HAP-1 (cell line): ENCODE data around the gene RIMKLB.

ENCODE experiments used
- DNase-seq, 2 experiments: peaks; one replicate each; pipeline ENCODE4 v3.0.0-alpha.2; 2016 to 2020; ENCODE audit warnings: low spot score in 2 of 2
- H3K27me3 ChIP-seq: fragments of 250-450 bp; sonication (Bioruptor Pico); 2 replicates; pipeline ENCODE4 v1.5.1; 2020; ENCODE audit warnings: low read depth, mild to moderate bottlenecking, moderate library complexity
- H3K36me3 ChIP-seq: fragments of 250-450 bp; sonication (Bioruptor Pico); replicated peaks from 2 replicates; pipeline ENCODE4 v1.5.1; 2020; ENCODE audit warnings: mild to moderate bottlenecking
- H3K4me1 ChIP-seq: fragments of 250-450 bp; sonication (Bioruptor Pico); 2 replicates; pipeline ENCODE4 v1.5.1; 2020; ENCODE audit warnings: mild to moderate bottlenecking
- H3K4me3 ChIP-seq: fragments of 250-450 bp; sonication (Bioruptor Pico); 2 replicates; pipeline ENCODE4 v1.5.1; 2020; ENCODE audit warnings: mild to moderate bottlenecking, moderate library complexity
- H3K9me3 ChIP-seq: fragments of 250-450 bp; sonication (Bioruptor Pico); 2 replicates; pipeline ENCODE4 v1.5.1; 2020; ENCODE audit warnings: mild to moderate bottlenecking, moderate library complexity
- in situ Hi-C: fragments of 300-500 bp; cut with MboI; formaldehyde crosslinking; loops from 3 replicates; pipeline ENCODE4 v1.14.3; 2020; ENCODE audit warnings: low sequenced_read_pairs, inconsistent platforms, mixed read lengths

The RIMKLB gene

DNA sequence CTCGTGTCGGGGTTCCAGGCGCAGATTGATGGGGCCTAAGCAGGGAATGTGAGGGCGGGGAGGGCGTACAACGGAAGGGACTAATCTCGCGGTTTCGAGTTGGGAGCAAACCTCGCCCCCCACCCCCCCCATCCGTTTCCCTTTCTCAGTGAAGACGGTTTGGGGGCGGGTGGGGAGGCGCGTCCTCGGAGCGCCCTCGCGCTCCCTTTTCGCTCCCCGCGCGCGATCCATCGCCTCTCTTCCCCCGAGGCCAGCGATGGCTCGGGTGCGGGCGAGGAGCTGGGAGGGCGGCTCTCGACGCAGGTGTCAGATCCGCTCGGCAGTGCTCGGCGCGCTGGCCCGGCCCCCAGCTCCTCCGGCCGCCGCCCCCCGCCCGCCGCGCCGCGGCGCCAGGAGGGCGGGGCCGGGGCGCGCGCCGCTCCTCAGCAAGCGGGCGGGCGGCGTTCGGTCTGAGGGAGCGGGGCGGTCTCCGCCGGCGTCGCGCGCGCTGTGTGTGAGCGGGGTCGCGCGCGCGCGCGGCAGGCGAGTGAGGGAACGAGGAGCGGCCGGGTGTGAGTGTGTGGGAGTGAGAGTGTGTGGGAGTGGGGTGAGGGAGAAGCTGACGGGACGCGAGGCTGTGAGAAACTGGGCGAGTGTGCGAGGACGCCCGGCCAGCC lies at the start of gene RIMKLB:
Gene RIMKLB, plus strand, starts transcription at position 516 of the 656 bp plus-strand sequence. CDS start 15,876 bp downstream, outside the sequence.
- peak; percentile 63 to 87 for DNase-seq
- Histone ChIP-seq H3K9me3 (no peaks in the 10 kb centered on the region), H3K4me3 (peak within 1 kb of the TSS; percentile 89), H3K27me3 (no peaks in the 10 kb centered on the region), H3K36me3 (peaks cover 3% of the 10 kb centered on the region), H3K4me1 (peaks cover 18% of the 10 kb centered on the region)
- in situ Hi-C loops = no loop called here

GRCh38 chr12:8648576-8649205 lies 49.1 kb upstream of the RIMKLB start:
- Histone ChIP-seq H3K36me3 (no peaks in the 10 kb centered on the region), H3K4me3 (no peak overlapping the region), H3K4me1 (no peaks in the 10 kb centered on the region), H3K9me3 (no peaks in the 10 kb centered on the region), H3K27me3 (peaks cover 25% of the 10 kb centered on the region)
- in situ Hi-C loops = no loop called here
- no peak for DNase-seq

DNA sequence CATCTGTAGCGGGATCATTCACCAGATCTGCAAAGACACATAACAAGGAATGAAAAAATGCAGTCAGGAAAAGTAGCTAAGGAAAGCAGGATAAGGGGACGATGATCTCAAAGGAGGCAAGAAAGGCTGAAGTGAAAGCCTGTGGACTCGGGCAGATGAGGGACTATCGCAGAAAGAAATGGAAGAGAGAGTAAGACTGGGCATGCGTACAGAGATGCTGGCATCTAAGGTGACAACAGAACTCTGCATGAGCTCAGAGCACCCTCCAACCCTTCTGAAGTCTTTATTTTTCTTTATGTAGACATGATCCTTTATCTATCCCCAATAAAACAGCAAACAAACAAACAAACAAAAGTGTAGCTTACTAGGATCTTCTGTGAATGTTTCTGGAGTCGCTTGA lies 42.4 kb upstream of the RIMKLB start:
- Histone ChIP-seq H3K36me3 (no peaks in the 10 kb centered on the region), H3K4me3 (no peak overlapping the region), H3K27me3 (peaks cover 5% of the 10 kb centered on the region; the same call in 1 of the 2 replicates), H3K4me1 (no peaks in the 10 kb centered on the region), H3K9me3 (no peaks in the 10 kb centered on the region)
- in situ Hi-C loops = no loop called here
- DNase-seq = no peak

DNA sequence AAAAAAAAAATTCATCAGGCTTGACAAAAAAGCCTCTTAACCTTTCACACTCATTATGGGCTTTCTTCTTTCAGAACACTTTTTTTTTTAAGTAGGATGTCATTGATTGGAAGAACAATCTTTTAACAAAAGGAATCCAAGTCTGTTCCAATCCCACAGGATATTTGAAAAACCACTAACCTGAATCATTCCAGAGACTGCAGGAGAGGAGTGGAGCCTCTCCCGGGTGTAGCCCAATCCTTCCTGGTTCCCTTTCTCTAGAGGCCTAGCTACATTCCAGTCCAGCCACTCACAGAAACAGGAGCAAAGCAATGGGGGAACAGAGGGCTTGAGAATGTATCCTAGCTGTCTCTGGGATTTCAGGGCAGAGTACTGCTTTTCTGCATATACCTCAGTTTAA lies 39.4 kb upstream of the RIMKLB start:
- H3K4me1 ChIP-seq = no peaks in the 10 kb centered on the region
- DNase-seq = no peak
- H3K9me3 ChIP-seq = no peaks in the 10 kb centered on the region
- in situ Hi-C loops = no loop called here
- no peaks in the 10 kb centered on the region for H3K36me3 ChIP-seq
- H3K4me3 ChIP-seq = no peak overlapping the region
- H3K27me3 ChIP-seq = no peaks in the 10 kb centered on the region

DNA sequence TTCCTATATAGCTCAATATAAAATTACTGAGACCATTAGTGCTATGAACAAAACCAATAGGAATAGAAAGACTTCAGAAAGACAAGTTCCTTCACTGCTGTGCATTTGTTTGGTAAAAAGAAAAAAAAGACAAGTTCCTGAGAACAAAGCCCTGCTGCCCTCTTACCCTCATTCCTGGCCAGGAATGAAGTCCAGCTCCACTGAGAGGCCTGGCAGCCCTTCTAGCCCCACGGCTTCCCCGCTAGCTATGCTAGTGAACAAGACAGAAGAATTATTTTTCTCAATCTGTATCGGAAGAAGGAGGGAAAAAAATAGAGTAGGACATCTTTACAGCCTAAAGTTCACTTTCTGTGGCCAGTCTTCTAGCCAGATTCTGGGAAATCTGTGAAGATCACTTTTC lies 36.8 kb upstream of the RIMKLB start:
- no peak for DNase-seq
- Histone ChIP-seq H3K4me3 (no peak overlapping the region), H3K36me3 (no peaks in the 10 kb centered on the region), H3K4me1 (no peaks in the 10 kb centered on the region), H3K9me3 (no peaks in the 10 kb centered on the region), H3K27me3 (no peaks in the 10 kb centered on the region)
- in situ Hi-C loops = no loop called here

DNA sequence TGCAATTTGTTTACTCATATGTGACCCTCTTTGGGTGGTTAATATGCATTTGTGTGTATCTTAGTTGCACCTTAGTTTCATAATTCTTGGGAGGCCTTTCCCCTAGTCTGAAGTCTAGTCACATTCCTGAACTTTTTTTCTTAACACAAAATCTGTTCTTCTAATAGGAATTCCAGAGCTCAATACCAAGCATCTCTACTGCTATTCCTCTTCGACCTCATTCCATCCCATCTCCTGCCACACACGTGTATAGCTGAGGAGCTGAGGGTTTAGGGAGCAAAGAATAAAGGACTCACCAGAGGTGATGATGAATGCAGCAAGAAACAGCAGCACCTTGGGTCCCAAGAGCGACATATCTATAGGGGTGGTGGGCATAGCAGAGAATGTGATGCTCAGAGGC lies 36.0 kb upstream of the RIMKLB start:
- Histone ChIP-seq H3K4me1 (no peaks in the 10 kb centered on the region), H3K27me3 (no peaks in the 10 kb centered on the region), H3K9me3 (no peaks in the 10 kb centered on the region), H3K4me3 (no peak overlapping the region), H3K36me3 (no peaks in the 10 kb centered on the region)
- no peak for DNase-seq
- in situ Hi-C loops = no loop called here

DNA sequence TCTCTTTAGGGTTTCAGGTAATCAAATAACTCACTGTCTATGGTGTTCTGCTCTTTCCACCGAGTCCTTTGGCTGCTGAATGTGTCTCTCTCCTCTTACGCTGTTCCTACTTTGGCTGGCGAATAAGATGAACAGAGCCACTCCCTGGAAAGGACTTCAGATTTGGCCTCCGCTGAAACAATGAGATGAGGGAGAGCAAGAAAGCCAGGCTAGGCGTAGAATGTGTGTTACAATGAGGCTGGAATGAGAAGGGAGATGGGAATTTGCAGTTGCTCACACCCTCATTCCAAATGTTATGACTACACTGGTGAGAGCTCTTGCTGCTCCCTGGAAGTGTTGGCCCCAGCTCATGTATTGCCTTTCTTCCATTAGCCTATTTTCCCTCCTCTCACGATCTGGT lies 35.2 kb upstream of the RIMKLB start, which contains the start of gene MFAP5:
Gene MFAP5, minus strand, starts transcription at position 234 of the 400 bp plus-strand sequence. CDS start 722 bp downstream, outside the sequence.
- Histone ChIP-seq H3K36me3 (no peaks in the 10 kb centered on the region), H3K4me3 (no peak within 1 kb of the TSS), H3K27me3 (no peaks in the 10 kb centered on the region), H3K9me3 (no peaks in the 10 kb centered on the region), H3K4me1 (no peaks in the 10 kb centered on the region)
- in situ Hi-C loops = no loop called here
- no peak for DNase-seq

DNA sequence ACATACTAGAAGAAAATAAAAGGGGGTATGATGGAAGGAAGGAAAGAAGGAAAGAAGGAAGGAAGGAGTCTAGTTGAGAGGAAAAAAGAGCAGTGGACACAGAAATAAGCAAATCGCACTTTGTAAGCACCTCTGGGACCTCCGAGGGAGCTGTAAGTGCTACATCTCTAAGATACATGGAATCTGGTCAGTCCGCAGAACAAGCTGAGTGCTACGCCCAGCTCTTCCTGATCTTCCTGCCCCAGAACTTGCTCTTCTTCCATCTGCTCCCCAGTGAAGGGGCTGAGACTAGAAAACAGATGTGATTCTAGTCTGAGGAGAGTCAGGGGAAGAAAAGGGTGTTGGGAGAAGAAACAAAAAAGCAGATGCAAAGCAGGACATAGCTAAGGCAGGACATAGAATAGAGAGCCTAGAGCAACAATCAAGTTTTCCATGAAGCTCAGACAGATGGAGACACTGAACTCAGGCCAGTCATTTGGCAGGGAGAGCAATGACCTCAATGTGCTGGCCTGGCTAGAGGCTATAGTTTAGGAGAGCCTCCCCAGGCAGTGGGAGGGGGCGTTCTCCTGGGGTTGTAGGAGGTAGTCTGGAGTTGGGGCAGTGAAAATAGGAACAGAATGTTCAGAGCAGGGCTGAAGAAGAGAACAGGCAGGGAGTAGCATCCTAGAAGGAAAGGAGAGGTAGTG lies 33.4 kb upstream of the RIMKLB start:
- in situ Hi-C loops = no loop called here
- no peaks in the 10 kb centered on the region for H3K4me1 ChIP-seq
- DNase-seq = no peak
- H3K36me3 ChIP-seq = no peaks in the 10 kb centered on the region
- H3K27me3 ChIP-seq = no peaks in the 10 kb centered on the region
- H3K9me3 ChIP-seq = no peaks in the 10 kb centered on the region
- H3K4me3 ChIP-seq = no peak overlapping the region

DNA sequence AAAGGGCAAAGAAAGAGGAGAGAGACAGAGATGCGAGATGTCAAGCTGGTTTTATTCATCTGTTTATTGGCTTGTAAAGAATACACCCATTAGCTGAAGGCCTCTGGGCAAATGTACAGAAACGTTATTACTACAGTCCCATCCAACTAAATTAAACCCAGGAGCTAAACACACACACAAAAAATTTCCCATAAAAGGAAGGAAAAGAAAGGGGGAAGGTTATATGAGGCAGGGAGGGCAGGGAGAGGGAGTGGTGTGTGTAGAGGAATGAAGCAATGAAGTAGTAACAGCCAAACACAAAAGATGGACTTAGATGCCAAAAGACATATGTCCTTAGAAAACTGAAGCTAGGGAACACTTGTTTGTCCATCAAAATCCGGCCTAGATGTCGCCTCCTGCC lies 32.0 kb upstream of the RIMKLB start:
- Histone ChIP-seq H3K9me3 (no peaks in the 10 kb centered on the region), H3K4me3 (no peak overlapping the region), H3K4me1 (no peaks in the 10 kb centered on the region), H3K36me3 (no peaks in the 10 kb centered on the region), H3K27me3 (no peaks in the 10 kb centered on the region)
- in situ Hi-C loops = no loop called here
- no peak for DNase-seq

DNA sequence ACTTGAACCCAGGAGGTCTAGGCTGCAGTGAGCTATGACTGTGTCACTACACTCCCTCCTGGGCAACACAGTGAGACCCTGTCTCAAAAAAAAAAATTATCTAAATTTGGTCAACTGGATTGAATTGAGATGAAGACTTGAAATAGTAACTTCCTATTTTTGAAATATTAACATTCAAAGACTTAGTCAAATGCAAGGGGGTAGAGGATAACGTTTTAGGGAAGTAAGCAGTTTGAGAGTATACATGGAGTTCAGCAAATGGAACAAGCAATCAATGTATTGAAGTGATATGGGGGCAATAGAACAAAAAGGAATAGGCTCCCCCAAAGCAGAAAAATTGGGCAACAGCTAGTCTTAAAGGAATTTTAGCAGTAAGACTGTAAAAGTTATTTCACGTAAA lies 30.5 kb upstream of the RIMKLB start:
- in situ Hi-C loops = no loop called here
- no peak for DNase-seq

DNA sequence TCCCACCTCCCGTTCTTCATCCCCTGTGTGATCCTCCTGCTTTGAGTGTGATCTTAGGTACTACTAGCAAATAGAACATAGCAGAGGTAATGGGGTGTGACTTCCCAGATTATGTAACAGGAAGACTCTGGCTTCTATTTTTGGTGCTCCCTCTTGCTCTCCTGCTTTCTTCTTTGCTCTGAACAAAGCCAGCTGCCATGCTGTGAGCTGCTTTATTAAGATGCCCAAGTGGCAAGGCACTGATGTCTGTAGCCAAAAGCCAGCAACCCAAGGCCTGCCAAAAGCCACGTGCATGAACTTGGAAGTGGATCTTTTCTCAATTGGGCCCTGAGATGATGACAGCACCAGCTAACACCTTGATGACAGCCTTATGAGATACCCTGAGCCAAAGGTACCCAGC lies 29.4 kb upstream of the RIMKLB start:
- Histone ChIP-seq H3K27me3 (no peaks in the 10 kb centered on the region), H3K4me3 (no peak overlapping the region), H3K36me3 (no peaks in the 10 kb centered on the region), H3K4me1 (no peaks in the 10 kb centered on the region), H3K9me3 (no peaks in the 10 kb centered on the region)
- no peak for DNase-seq
- in situ Hi-C loops = no loop called here

More for the DNA sequence above, 30.5 kb upstream of the RIMKLB start:
- Histone ChIP-seq H3K4me3 (no peak overlapping the region), H3K36me3 (no peaks in the 10 kb centered on the region), H3K4me1 (no peaks in the 10 kb centered on the region), H3K27me3 (no peaks in the 10 kb centered on the region), H3K9me3 (no peaks in the 10 kb centered on the region)

- no peaks in the 10 kb centered on the region for H3K9me3 ChIP-seq
- H3K36me3 ChIP-seq = no peaks in the 10 kb centered on the region
- no peak overlapping the region for H3K4me3 ChIP-seq
- no peaks in the 10 kb centered on the region for H3K27me3 ChIP-seq
- no peaks in the 10 kb centered on the region for H3K4me1 ChIP-seq
- in situ Hi-C loops = loop anchor here (10.0 kb wide), 1 partner anchor 372 kb away; no protein-coding TSS in a partner anchor
- no peak for DNase-seq
Observed at GRCh38 chr12:8672381-8672780, 25.4 kb upstream of the RIMKLB start.

- H3K9me3 ChIP-seq = no peaks in the 10 kb centered on the region
- H3K27me3 ChIP-seq = no peaks in the 10 kb centered on the region
- H3K36me3 ChIP-seq = no peaks in the 10 kb centered on the region
- no peak for DNase-seq
- no peak overlapping the region for H3K4me3 ChIP-seq
- no peaks in the 10 kb centered on the region for H3K4me1 ChIP-seq
- in situ Hi-C loops = loop anchor here (10.0 kb wide), 1 partner anchor 369 kb away; no protein-coding TSS in a partner anchor
Observed at GRCh38 chr12:8675591-8676036, 22.2 kb upstream of the RIMKLB start.

GRCh38 chr12:8676651-8677050 lies 21.1 kb upstream of the RIMKLB start:
- Histone ChIP-seq H3K9me3 (no peaks in the 10 kb centered on the region), H3K36me3 (no peaks in the 10 kb centered on the region), H3K4me3 (no peak overlapping the region), H3K27me3 (no peaks in the 10 kb centered on the region), H3K4me1 (no peaks in the 10 kb centered on the region)
- DNase-seq = no peak
- in situ Hi-C loops = loop anchor here (10.0 kb wide), 1 partner anchor 368 kb away; no protein-coding TSS in a partner anchor
